DND-41 (cell line): ENCODE measurements around the gene KIF18A.

Experiments used
- ATAC-seq: fragments of 200-7000 bp; cut with Tn5 transposase; 3 replicates; pipeline ENCODE4 v1.9.1; 2021; ENCODE audit warnings: low read depth; ENCODE audit not compliant: insufficient read depth
- DNase-seq: peaks from one replicate; pipeline ENCODE4 v3.0.0-alpha.2; 2020
- H2AFZ ChIP-seq: 2 replicates; pipeline ENCODE4 v1.6.0; 2012; ENCODE audit warnings: low read depth, low read length
- H3K27ac ChIP-seq: 2 replicates; pipeline ENCODE4 v1.5.1; 2012; ENCODE audit warnings: low read length, inconsistent platforms
- H3K27me3 ChIP-seq: fragments of 200-600 bp; sonication (generic); 2 replicates; pipeline ENCODE4 v1.6.0; 2012; ENCODE audit warnings: low read length, mild to moderate bottlenecking, inconsistent platforms; ENCODE audit not compliant: insufficient read depth, poor library complexity
- H3K36me3 ChIP-seq: 2 replicates; pipeline ENCODE4 v1.5.1; 2012; ENCODE audit warnings: low read length, inconsistent platforms; ENCODE audit not compliant: insufficient read depth
- H3K4me1 ChIP-seq: 2 replicates; pipeline ENCODE4 v1.5.1; 2012; ENCODE audit warnings: mild to moderate bottlenecking, low read length; ENCODE audit not compliant: insufficient read depth
- H3K4me2 ChIP-seq: 2 replicates; pipeline ENCODE4 v1.6.0; 2012; ENCODE audit warnings: mild to moderate bottlenecking, moderate library complexity, low read length, inconsistent platforms; ENCODE audit not compliant: insufficient read depth
- H3K4me3 ChIP-seq, 2 experiments: fragments of 200-600 bp in 1 of 2; shearing (Covaris generic) in 1 of 2; 2 replicates each; pipeline ENCODE4 v1.5.1; 2012 to 2016; ENCODE audit warnings: inconsistent platforms in 2 of 2, low read length in 2 of 2, mild to moderate bottlenecking in 2 of 2, low read depth in 1 of 2, moderate library complexity in 1 of 2
- H3K79me2 ChIP-seq: 2 replicates; pipeline ENCODE4 v1.6.0; 2012; ENCODE audit warnings: low read length, inconsistent platforms; ENCODE audit not compliant: insufficient read depth
- H3K9ac ChIP-seq: 2 replicates; pipeline ENCODE4 v1.6.0; 2012; ENCODE audit warnings: low read depth, mild to moderate bottlenecking, inconsistent platforms, low read length, moderate library complexity
- H3K9me3 ChIP-seq: 2 replicates; pipeline ENCODE4 v1.5.1; 2012; ENCODE audit warnings: low read length, moderate library complexity, mild to moderate bottlenecking, inconsistent platforms; ENCODE audit not compliant: insufficient read depth, severe bottlenecking
- H4K20me1 ChIP-seq: 2 replicates; pipeline ENCODE4 v1.6.0; 2012; ENCODE audit warnings: low read length; ENCODE audit not compliant: insufficient read depth
- CTCF ChIP-seq: IDR thresholded peaks from 2 replicates; pipeline ENCODE4 v1.5.1; 2012; ENCODE audit warnings: borderline replicate concordance, low read length, moderate library complexity, mild to moderate bottlenecking; ENCODE audit not compliant: poor library complexity, severe bottlenecking; ENCODE audit errors: extremely low read depth
- EZH2 ChIP-seq: IDR thresholded peaks from 3 replicates; pipeline ENCODE4 v1.6.1; 2012; ENCODE audit warnings: borderline replicate concordance, low read depth, mild to moderate bottlenecking, moderate library complexity, low read length, inconsistent platforms; ENCODE audit not compliant: severe bottlenecking

The KIF18A gene

GRCh38 chr11:28146123-28146751, 38.3 kb upstream of the KIF18A start:
- Histone ChIP-seq H3K4me1 (no peaks in the 10 kb centered on the region), H3K9ac (no peak overlapping the region), H3K27me3 (no peaks in the 10 kb centered on the region), H3K36me3 (peaks cover 4% of the 10 kb centered on the region; the same call in 1 of the 2 replicates), H2AFZ (no peak overlapping the region), H3K9me3 (no peaks in the 10 kb centered on the region), H3K79me2 (no peaks in the 10 kb centered on the region), H3K4me2 (no peak overlapping the region), H3K4me3 (no peak overlapping the region), H3K27ac (no peak overlapping the region), H4K20me1 (no peaks in the 10 kb centered on the region)
- TF ChIP-seq EZH2, result no peak
- no peak for TF ChIP-seq CTCF
- DNase-seq (no peak), ATAC-seq (no peak)

GRCh38 chr11:28144808-28145207, 36.9 kb upstream of the KIF18A start:
- no peak overlapping the region for H2AFZ ChIP-seq
- no peak overlapping the region for H3K9ac ChIP-seq
- peaks cover 7% of the 10 kb centered on the region; the same call in 1 of the 2 replicates for H3K36me3 ChIP-seq
- no peak for DNase-seq
- no peak overlapping the region for H3K27ac ChIP-seq
- no peak overlapping the region for H3K4me3 ChIP-seq
- ATAC-seq, result no peak
- H3K4me2 ChIP-seq, result no peak overlapping the region
- no peaks in the 10 kb centered on the region for H3K4me1 ChIP-seq
- H4K20me1 ChIP-seq, result no peaks in the 10 kb centered on the region
- H3K27me3 ChIP-seq, result no peaks in the 10 kb centered on the region
- H3K79me2 ChIP-seq, result no peaks in the 10 kb centered on the region
- H3K9me3 ChIP-seq, result peaks cover 13% of the 10 kb centered on the region
- TF ChIP-seq CTCF (no peak), EZH2 (no peak)

DNA sequence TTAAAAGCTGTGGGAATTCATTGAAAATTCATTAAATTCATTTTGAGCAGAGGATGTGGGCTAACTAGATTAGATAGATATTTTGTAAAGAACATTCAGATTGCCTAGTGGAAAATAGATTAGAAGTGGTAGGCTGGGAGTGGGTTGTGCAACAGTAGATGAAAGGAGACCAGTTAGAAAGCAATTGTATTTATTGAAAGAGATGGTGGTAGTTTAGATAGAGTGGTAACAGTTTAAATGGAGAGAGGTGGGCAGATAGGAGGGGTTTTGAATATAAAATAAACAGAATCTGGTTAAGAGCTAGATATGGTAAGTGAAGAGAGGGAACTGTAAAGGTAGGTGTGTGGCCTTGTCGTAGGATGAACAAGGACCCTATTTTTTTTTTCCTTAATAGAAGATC, 34.8 kb upstream of the KIF18A start:
- TF ChIP-seq EZH2, result no peak
- no peak for TF ChIP-seq CTCF
- peaks cover 22% of the 10 kb centered on the region; the same call in 1 of the 2 replicates for H3K36me3 ChIP-seq
- no peak for ATAC-seq
- H3K4me2 ChIP-seq, result no peak overlapping the region
- H3K27me3 ChIP-seq, result no peaks in the 10 kb centered on the region
- H4K20me1 ChIP-seq, result no peaks in the 10 kb centered on the region
- peaks cover 33% of the 10 kb centered on the region for H3K9me3 ChIP-seq
- no peak overlapping the region for H3K27ac ChIP-seq
- no peak overlapping the region for H3K4me3 ChIP-seq
- no peaks in the 10 kb centered on the region for H3K79me2 ChIP-seq
- no peak overlapping the region for H2AFZ ChIP-seq
- no peaks in the 10 kb centered on the region for H3K4me1 ChIP-seq
- no peak for DNase-seq
- H3K9ac ChIP-seq, result no peak overlapping the region
